ENCODE results near the gene KCNJ3.

The KCNJ3 gene

GRCh38 chr2:154693741-154694340 lies 4.7 kb upstream of the KCNJ3 start:
- CTCF ChIA-PET, result no interaction called here
- no peaks in the 10 kb centered on the region for H3K9me3 ChIP-seq (ENCODE audit: control insufficient read depth, insufficient read depth, low read depth, low read length)
- POLR2A ChIA-PET, result no interaction called here
- no peaks in the 10 kb centered on the region for H3K4me1 ChIP-seq (ENCODE audit: control insufficient read depth, insufficient read depth, low read length)
- H3K4me3 ChIP-seq (ENCODE audit: low read depth, low read length), result no peak overlapping the region
- TF ChIP-seq, protein P1, sequence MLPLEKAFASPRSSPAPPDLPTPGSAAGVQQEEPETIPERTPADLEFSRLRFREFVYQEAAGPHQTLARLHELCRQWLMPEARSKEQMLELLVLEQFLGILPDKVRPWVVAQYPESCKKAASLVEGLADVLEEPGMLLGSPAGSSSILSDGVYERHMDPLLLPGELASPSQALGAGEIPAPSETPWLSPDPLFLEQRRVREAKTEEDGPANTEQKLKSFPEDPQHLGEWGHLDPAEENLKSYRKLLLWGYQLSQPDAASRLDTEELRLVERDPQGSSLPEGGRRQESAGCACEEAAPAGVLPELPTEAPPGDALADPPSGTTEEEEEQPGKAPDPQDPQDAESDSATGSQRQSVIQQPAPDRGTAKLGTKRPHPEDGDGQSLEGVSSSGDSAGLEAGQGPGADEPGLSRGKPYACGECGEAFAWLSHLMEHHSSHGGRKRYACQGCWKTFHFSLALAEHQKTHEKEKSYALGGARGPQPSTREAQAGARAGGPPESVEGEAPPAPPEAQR (tag by site-specific recombination; IDR thresholded peaks at IDR 0.05), result no peak
- no peak for TF ChIP-seq YY1 (tag by site-specific recombination; IDR thresholded peaks at IDR 0.05)
- TF ChIP-seq PRDM2 (tag by site-specific recombination; IDR thresholded peaks at IDR 0.05; ENCODE audit: borderline replicate concordance), result no peak
- no peak for TF ChIP-seq ZNF292 (tag by site-specific recombination; IDR thresholded peaks at IDR 0.05; ENCODE audit: borderline replicate concordance, low read depth)
- TF ChIP-seq ZNF571 (tag by site-specific recombination; IDR thresholded peaks at IDR 0.05), result no peak
- TF ChIP-seq, protein P2, sequence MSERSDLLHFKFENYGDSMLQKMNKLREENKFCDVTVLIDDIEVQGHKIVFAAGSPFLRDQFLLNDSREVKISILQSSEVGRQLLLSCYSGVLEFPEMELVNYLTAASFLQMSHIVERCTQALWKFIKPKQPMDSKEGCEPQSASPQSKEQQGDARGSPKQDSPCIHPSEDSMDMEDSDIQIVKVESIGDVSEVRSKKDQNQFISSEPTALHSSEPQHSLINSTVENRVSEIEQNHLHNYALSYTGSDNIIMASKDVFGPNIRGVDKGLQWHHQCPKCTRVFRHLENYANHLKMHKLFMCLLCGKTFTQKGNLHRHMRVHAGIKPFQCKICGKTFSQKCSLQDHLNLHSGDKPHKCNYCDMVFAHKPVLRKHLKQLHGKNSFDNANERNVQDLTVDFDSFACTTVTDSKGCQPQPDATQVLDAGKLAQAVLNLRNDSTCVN (tag by site-specific recombination; optimal IDR thresholded peaks at IDR 0.05), result no peak
- no peak for TF ChIP-seq ZNF24 (tag by site-specific recombination; IDR thresholded peaks at IDR 0.05)
- no peak for TF ChIP-seq EGR2 (tag by site-specific recombination; IDR thresholded peaks at IDR 0.05; ENCODE audit: low read depth)
- TF ChIP-seq ZNF843 (tag by site-specific recombination; IDR thresholded peaks at IDR 0.05), result no peak
- no peak for TF ChIP-seq YY2 (tag by site-specific recombination; IDR thresholded peaks at IDR 0.05)
- no peak for TF ChIP-seq HOXC10 (CRISPR knock-in tag; IDR thresholded peaks at IDR 0.05)
- no peak for TF ChIP-seq SETDB1 (IDR thresholded peaks at IDR 0.05; ENCODE audit: insufficient read length, low read length)
- H3K27ac ChIP-seq (ENCODE audit: extremely low read depth, low read depth, low read length), result no peak overlapping the region
- no peaks in the 10 kb centered on the region for H3K36me3 ChIP-seq (ENCODE audit: control insufficient read depth in 2 of 2, insufficient read depth in 1 of 2, low read length in 2 of 2)

DNA sequence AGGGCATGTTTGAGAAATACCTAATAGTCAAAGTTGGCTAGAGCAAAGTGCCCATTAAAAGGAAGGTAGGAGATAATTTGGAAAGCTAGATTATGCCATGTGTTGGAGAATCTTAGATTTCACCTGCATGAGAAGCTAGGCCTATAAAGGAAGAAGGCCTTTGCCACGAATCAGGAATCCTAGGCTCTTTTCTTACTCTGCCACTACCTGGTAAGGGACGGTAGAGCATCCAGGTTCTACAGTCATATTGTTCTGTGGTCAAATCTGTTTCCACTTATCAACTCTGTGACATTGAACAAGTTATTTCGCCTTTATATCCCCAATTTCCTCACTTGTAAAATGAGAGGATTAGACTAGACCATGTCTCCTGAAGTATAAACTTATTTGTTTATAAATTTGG lies 3.6 kb upstream of the KCNJ3 start:
- Histone ChIP-seq H3K4me3 (ENCODE audit: low read depth, low read length) (no peak overlapping the region), H3K9me3 (ENCODE audit: control insufficient read depth, insufficient read depth, low read depth, low read length) (no peaks in the 10 kb centered on the region), H3K4me1 (ENCODE audit: control insufficient read depth, insufficient read depth, low read length) (no peaks in the 10 kb centered on the region), H3K27ac (ENCODE audit: extremely low read depth, low read depth, low read length) (no peak overlapping the region), H3K36me3 (ENCODE audit: control insufficient read depth in 2 of 2, insufficient read depth in 1 of 2, low read length in 2 of 2) (no peaks in the 10 kb centered on the region)
- CTCF ChIA-PET, result interaction anchor here (2.2 kb wide), 1 partner anchor 71 kb away, joined by 7 read pairs; no protein-coding TSS in a partner anchor
- POLR2A ChIA-PET, result no interaction called here
- no peak for TF ChIP-seq KLF7 (tag by site-specific recombination; IDR thresholded peaks at IDR 0.05; ENCODE audit: borderline replicate concordance)
- TF ChIP-seq, protein P3, sequence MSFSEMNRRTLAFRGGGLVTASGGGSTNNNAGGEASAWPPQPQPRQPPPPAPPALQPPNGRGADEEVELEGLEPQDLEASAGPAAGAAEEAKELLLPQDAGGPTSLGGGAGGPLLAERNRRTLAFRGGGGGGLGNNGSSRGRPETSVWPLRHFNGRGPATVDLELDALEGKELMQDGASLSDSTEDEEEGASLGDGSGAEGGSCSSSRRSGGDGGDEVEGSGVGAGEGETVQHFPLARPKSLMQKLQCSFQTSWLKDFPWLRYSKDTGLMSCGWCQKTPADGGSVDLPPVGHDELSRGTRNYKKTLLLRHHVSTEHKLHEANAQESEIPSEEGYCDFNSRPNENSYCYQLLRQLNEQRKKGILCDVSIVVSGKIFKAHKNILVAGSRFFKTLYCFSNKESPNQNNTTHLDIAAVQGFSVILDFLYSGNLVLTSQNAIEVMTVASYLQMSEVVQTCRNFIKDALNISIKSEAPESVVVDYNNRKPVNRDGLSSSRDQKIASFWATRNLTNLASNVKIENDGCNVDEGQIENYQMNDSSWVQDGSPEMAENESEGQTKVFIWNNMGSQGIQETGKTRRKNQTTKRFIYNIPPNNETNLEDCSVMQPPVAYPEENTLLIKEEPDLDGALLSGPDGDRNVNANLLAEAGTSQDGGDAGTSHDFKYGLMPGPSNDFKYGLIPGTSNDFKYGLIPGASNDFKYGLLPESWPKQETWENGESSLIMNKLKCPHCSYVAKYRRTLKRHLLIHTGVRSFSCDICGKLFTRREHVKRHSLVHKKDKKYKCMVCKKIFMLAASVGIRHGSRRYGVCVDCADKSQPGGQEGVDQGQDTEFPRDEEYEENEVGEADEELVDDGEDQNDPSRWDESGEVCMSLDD (tag by site-specific recombination; IDR thresholded peaks at IDR 0.05), result no peak
- TF ChIP-seq ZNF473 (tag by site-specific recombination; IDR thresholded peaks at IDR 0.05), result no peak
- TF ChIP-seq ZNF571 (tag by site-specific recombination; IDR thresholded peaks at IDR 0.05), result no peak
- no peak for TF ChIP-seq MEIS1 (CRISPR knock-in tag; IDR thresholded peaks at IDR 0.05; ENCODE audit: borderline replicate concordance)
- no peak for TF ChIP-seq ZFHX2 (tag by site-specific recombination; conservative IDR thresholded peaks at IDR 0.05)
- no peak for TF ChIP-seq ZNF239 (tag by site-specific recombination; IDR thresholded peaks at IDR 0.05)
- no peak for TF ChIP-seq ZNF221 (tag by site-specific recombination; IDR thresholded peaks at IDR 0.05; ENCODE audit: borderline replicate concordance)
- TF ChIP-seq, protein P4, sequence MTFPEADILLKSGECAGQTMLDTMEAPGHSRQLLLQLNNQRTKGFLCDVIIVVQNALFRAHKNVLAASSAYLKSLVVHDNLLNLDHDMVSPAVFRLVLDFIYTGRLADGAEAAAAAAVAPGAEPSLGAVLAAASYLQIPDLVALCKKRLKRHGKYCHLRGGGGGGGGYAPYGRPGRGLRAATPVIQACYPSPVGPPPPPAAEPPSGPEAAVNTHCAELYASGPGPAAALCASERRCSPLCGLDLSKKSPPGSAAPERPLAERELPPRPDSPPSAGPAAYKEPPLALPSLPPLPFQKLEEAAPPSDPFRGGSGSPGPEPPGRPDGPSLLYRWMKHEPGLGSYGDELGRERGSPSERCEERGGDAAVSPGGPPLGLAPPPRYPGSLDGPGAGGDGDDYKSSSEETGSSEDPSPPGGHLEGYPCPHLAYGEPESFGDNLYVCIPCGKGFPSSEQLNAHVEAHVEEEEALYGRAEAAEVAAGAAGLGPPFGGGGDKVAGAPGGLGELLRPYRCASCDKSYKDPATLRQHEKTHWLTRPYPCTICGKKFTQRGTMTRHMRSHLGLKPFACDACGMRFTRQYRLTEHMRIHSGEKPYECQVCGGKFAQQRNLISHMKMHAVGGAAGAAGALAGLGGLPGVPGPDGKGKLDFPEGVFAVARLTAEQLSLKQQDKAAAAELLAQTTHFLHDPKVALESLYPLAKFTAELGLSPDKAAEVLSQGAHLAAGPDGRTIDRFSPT (tag by site-specific recombination; IDR thresholded peaks at IDR 0.05), result no peak
- TF ChIP-seq TCF7L2 (IDR thresholded peaks at IDR 0.05; ENCODE audit: borderline replicate concordance, low read depth, low read length), result no peak
- no peak for TF ChIP-seq ZBTB1 (tag by site-specific recombination; IDR thresholded peaks at IDR 0.05)

Data from HEK293 (cell line).